Stimulated activated CD8-positive, alpha-beta memory T cell treated with anti-CD3 and anti-CD28 coated beads, Interleukin-12 subunit alpha, Interleukin-12 subunit beta, amount 100 ng/mL, for 1 hour (primary cell): ENCODE measurements around the gene TMEM45A.
"Not testable (repeated sequence)": the region's sequence is repeated elsewhere in the genome, so short reads cannot be mapped to it uniquely, and the experiment has no call there.

ENCODE experiments used
- DNase-seq: peaks from one replicate; pipeline ENCODE4 v3.0.0-alpha.2; 2020; ENCODE audit warnings: low read depth

TMEM45A gene

GRCh38 chr3:100486808-100487207 is 5.6 kb upstream of the TMEM45A start:
- DNase-seq: no peak

GRCh38 chr3:100489118-100489517 is 3.3 kb upstream of the TMEM45A start:
- DNase-seq: no peak

GRCh38 chr3:100496711-100497261 is 4.4 kb downstream of the TMEM45A start:
- DNase-seq: no peak

- no peak for DNase-seq
Observed at GRCh38 chr3:100499651-100500050, 7.2 kb downstream of the TMEM45A start.

GRCh38 chr3:100500320-100500880 is 8.0 kb downstream of the TMEM45A start:
- DNase-seq: no peak

- DNase-seq: no peak
Observed at GRCh38 chr3:100503448-100503847, 11.0 kb downstream of the TMEM45A start.

- no peak for DNase-seq
Observed at GRCh38 chr3:100506355-100506754, 13.9 kb downstream of the TMEM45A start.

GRCh38 chr3:100509818-100510217 is 17.4 kb downstream of the TMEM45A start:
- not testable (repeated sequence) for DNase-seq

GRCh38 chr3:100516232-100516631 is 23.8 kb downstream of the TMEM45A start:
- DNase-seq: no peak

- DNase-seq: no peak
Observed at GRCh38 chr3:100516838-100517237, 24.4 kb downstream of the TMEM45A start.

- no peak for DNase-seq
Observed at GRCh38 chr3:100517276-100517675, 24.9 kb downstream of the TMEM45A start.

- no peak for DNase-seq
Observed at GRCh38 chr3:100518244-100518643, 25.8 kb downstream of the TMEM45A start.

- DNase-seq: no peak
Observed at GRCh38 chr3:100518983-100519382, 26.6 kb downstream of the TMEM45A start.

- DNase-seq: no peak
Observed at GRCh38 chr3:100521439-100521845, 29.0 kb downstream of the TMEM45A start.

GRCh38 chr3:100522125-100522524 is 29.7 kb downstream of the TMEM45A start:
- no peak for DNase-seq

GRCh38 chr3:100523050-100523760 is 30.8 kb downstream of the TMEM45A start:
- no peak for DNase-seq

GRCh38 chr3:100525753-100526612 is 33.6 kb downstream of the TMEM45A start:
- no peak for DNase-seq

- no peak for DNase-seq
Observed at GRCh38 chr3:100526613-100527346, 34.4 kb downstream of the TMEM45A start.

GRCh38 chr3:100527347-100527735 is 34.9 kb downstream of the TMEM45A start:
- no peak for DNase-seq

- no peak for DNase-seq
Observed at GRCh38 chr3:100531093-100531492, 38.7 kb downstream of the TMEM45A start.

GRCh38 chr3:100532411-100532810 is 40.0 kb downstream of the TMEM45A start:
- DNase-seq: no peak

GRCh38 chr3:100533176-100533575 is 40.8 kb downstream of the TMEM45A start:
- DNase-seq: no peak
